GM12891 (cell line): Measurements from ENCODE around the gene DOCK4.

Experiments used
- POLR2A ChIP-seq: IDR thresholded peaks from 2 replicates; pipeline ENCODE4 v1.6.1; 2011; ENCODE audit warnings: low read depth, low read length, control low read depth
- POLR2AphosphoS5 ChIP-seq: IDR thresholded peaks from 2 replicates; pipeline ENCODE4 v1.6.1; 2011; ENCODE audit warnings: low read depth, low read length, control low read depth
- POU2F2 ChIP-seq: IDR thresholded peaks from 2 replicates; pipeline ENCODE4 v1.6.1; 2011; ENCODE audit warnings: low read depth, mild to moderate bottlenecking, control low read depth, low read length, moderate library complexity
- SPI1 ChIP-seq: IDR thresholded peaks from 2 replicates; pipeline ENCODE4 v1.6.1; 2011; ENCODE audit warnings: low read depth, low read length, control low read depth
- TAF1 ChIP-seq: IDR thresholded peaks from 2 replicates; pipeline ENCODE4 v1.6.1; 2011; ENCODE audit warnings: low read depth, low read length, control low read depth

DNA sequence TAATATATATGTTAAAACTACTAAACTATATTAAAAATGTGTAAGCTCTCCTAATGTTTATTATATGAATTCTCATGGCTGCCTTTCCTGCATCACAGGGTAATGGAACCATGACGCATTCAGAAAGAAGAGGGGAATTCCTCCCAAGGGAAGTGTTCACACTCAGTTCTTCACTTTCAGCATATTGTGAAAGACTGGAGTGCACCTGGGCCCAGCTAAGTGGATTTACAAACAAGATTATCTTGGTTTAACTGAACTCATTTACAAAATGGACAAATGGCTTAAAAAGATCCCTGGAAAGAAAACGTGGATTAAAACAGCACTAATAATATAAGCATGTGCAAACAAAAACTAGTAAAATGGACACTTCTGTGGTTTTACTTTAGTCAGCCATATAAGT, 149.8 kb downstream of the DOCK4 start:
- TF ChIP-seq POLR2AphosphoS5 (no peak), POLR2A (no peak), TAF1 (no peak), POU2F2 (no peak), SPI1 (peak; percentile 63)
